GM12864 (cell line): Measurements from ENCODE around the gene SPRED1.

Experiments used
- DNase-seq: peaks from one replicate; pipeline ENCODE4 v3.0.0-alpha.2; 2011; ENCODE audit warnings: low read depth
- H3K4me3 ChIP-seq: 2 replicates; pipeline ENCODE4 v1.5.1; 2011; ENCODE audit warnings: mild to moderate bottlenecking, low read depth, low read length, control low read depth
- CTCF ChIP-seq: IDR thresholded peaks from 2 replicates; pipeline ENCODE4 v1.5.1; 2011; ENCODE audit warnings: low read depth, mild to moderate bottlenecking, moderate library complexity, low read length, control low read depth, inconsistent platforms; ENCODE audit errors: missing control alignments

SPRED1 gene

DNA sequence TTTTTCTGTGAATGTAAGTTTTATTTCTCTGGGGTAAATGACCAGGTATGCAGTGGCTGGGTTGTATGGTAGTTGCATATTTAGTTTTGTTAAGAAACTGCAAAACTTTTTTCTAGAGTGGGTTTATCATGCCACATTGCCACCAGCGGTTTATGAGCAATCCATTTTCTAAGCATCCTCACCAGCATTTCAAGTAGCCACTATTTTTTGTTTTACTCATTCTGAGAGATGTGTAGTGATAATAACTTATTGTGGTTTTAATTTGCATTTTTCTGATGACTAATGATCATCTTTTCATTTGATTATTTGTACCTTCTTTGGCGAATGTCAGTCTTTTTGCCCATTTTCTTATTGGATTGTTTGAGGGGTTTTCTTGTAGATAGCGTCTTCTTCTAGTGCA lies 56.2 kb downstream of the SPRED1 start:
- TF ChIP-seq CTCF: no peak
- no peak for DNase-seq

GRCh38 chr15:38312190-38312589 lies 59.6 kb downstream of the SPRED1 start:
- no peak for DNase-seq
- H3K4me3 ChIP-seq: no peak overlapping the region
- no peak for TF ChIP-seq CTCF

More for the DNA sequence above, 56.2 kb downstream of the SPRED1 start:
- H3K4me3 ChIP-seq: no peak overlapping the region

GRCh38 chr15:38316311-38316710 lies 63.7 kb downstream of the SPRED1 start:
- no peak for TF ChIP-seq CTCF
- H3K4me3 ChIP-seq: no peak overlapping the region
- DNase-seq: no peak

DNA sequence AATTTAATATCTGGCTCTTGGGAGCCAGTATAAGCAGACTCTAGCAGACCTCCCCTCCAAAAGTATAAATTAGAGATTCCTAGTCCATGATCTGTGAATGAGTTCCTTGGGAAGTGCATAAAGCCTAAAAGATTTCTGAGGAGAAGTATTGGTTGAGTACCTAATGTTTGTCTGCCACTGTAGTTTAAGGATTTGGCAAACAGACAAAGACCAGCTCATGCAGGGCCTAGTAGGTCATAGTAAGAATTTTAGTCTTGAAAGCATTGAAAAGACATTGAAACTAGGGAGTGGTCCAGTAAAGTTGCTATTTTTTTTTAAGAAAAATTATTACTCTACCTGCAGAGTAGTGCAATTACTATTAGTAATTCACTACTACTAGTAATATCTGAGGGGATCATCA lies 67.5 kb downstream of the SPRED1 start:
- DNase-seq: no peak
- no peak overlapping the region for H3K4me3 ChIP-seq
- TF ChIP-seq CTCF: no peak

DNA sequence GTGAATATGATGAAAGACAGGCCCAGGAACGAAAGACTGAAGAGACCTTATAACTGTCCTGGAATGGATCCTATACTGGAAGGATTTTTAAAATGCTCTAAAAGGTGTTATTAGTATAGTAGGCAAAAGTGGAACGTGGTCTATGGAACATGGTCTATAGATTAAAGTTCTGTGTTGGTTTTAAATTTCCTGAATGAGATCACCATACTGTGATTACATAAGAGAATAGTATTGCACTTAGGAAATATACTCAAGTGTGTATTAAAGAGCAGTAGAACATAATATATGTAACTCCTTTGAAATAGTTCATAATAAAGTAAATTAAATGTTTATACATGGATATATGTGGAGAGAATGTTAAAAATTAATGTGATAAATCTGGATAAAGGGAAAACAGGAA lies 68.2 kb downstream of the SPRED1 start:
- DNase-seq: no peak
- H3K4me3 ChIP-seq: no peak overlapping the region
- TF ChIP-seq CTCF: no peak

GRCh38 chr15:38323895-38324294 lies 71.3 kb downstream of the SPRED1 start:
- DNase-seq: no peak
- H3K4me3 ChIP-seq: no peak overlapping the region
- no peak for TF ChIP-seq CTCF

DNA sequence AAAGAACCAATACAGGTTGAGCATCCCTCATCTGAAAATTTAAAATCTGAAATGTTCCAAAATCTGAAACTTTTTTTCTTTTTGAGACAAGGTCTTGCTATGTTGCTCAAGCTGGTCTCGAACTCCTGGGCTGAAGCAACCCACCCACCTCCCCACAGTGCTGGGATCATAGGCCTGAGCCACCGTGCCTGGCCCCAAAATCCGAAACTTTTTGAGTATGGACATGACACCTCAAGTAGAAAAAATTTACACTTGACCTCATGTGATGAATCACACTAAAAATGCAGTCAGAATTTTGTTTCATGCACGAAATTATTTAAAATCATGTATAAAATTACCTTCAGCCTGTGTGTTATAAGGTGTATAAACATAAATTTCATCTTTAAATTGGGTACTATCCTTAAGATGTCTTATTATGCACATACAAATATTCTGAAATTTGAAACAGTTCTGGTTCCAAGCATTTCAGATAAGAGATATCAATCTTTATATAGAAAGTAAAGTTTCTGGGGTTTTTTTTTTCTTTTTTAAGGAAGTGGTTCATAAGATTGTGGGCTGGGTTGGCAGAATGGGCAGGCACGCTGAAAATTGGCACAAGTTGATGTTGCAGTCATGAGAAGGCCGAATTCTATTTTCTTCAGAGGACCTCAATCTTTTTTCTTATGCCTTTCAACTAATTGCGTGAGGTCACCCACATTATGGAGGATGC lies 72.5 kb downstream of the SPRED1 start:
- DNase-seq: no peak
- TF ChIP-seq CTCF: no peak
- H3K4me3 ChIP-seq: no peak overlapping the region
